ENCODE measurements around the gene PXDC1.

GRCh38 chr6:3706547-3706946 is 45.0 kb downstream of the PXDC1 start:
- TF ChIP-seq CTCF (IDR thresholded peaks at IDR 0.05 in 4 of 5, conservative IDR thresholded peaks at IDR 0.05 in 1 of 5) (no peak), POLR2A (IDR thresholded peaks at IDR 0.05) (no peak)

Measured in gastrocnemius medialis (tissue), 4 donors.